ENCODE data around the gene F10. TPM values are rescaled to one million over a fixed set of nuclear protein-coding genes. Genes with fewer than 3 reads are reported as not detected.

Gene F10
- total RNA-seq, 1 experiment from 2014 or later, result not detected

DNA sequence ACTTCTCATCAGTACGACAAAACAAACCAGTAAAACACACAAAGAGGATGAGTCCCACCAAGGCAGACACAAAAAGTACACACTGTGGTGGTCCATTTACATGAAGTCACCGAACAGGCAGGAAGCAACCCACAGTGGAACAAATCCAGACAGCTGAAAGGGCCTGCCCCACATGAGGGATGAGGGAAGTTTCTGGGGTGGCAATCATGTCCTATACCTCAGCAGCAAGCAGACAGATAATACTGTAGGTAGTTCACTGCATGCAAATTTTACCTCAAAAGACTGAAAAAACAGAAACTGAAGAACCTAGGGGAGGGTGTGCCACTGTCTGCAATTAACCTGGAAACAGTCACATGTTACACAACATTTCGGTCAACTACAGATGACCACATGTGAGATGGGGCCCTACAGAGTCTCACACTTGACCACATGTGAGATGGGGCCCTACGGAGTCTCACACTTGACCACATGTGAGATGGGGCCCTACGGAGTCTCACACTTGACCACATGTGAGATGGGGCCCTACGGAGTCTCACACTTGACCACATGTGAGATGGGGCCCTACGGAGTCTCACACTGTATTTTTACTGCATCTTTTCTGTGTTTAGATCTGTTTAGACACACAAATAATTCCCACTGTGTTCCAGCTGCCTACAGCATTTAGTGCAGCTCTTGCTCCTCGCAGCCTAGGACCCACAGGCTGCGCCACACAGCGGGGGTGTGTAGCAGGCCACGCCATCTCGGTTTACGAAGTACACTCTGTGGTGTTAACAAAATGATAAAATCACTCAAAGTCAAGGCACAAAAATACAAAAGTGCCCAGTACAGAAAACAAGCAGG is 63.7 kb downstream of the F10 start:
- Histone ChIP-seq H3K4me2 (ENCODE audit: low read depth, low read length, poor library complexity, severe bottlenecking) (no peak overlapping the region), H3K9me2 (replicated peaks; ENCODE audit: insufficient read depth, low read length) (no peaks in the 10 kb centered on the region), H3K9me3 (ENCODE audit: low read length) (no peaks in the 10 kb centered on the region), H4K20me1 (ENCODE audit: insufficient read depth, low read depth, low read length) (0 out of 2 replicates have a peak, but pooled peaks cover 12% of the 10 kb centered on the region), H3K79me2 (ENCODE audit: low read length) (peaks cover 25% of the 10 kb centered on the region), H3K9ac (ENCODE audit: low read length) (no peak overlapping the region), H3K4me3 (ENCODE audit: low read length) (no peak overlapping the region), H2AFZ (ENCODE audit: low read length) (no peak overlapping the region), H3K36me3 (ENCODE audit: insufficient read depth, low read length) (peaks cover 65% of the 10 kb centered on the region), H3K4me1 (ENCODE audit: low read length) (no peaks in the 10 kb centered on the region), H3K27ac (ENCODE audit: low read length) (no peak overlapping the region), H3K27me3 (ENCODE audit: low read length) (no peaks in the 10 kb centered on the region)
- DNase-seq, result no peak

DNA sequence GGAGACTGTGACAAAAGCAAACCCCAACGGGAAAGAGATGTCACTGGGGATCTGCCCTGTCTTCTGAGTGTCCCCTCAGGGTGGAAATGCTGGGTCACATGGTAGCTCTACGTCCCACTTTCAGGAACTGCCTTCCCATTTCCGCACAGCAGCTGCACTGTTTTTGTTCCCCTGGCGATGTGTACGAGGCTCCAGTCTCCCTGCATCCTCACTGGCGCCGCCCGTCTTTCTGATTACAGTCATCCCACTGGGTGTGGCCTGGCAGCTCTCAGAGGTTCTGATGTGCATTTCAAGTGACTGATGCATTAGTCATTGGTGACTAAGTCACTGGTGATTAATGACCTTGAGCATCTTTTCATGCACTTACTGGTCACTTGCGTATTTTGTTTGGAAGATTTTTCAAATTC is 64.7 kb downstream of the F10 start:
- H3K9me2 ChIP-seq (replicated peaks; ENCODE audit: insufficient read depth, low read length), result no peaks in the 10 kb centered on the region
- H3K4me2 ChIP-seq (ENCODE audit: low read depth, low read length, poor library complexity, severe bottlenecking), result no peak overlapping the region
- no peaks in the 10 kb centered on the region for H3K9me3 ChIP-seq (ENCODE audit: low read length)
- H3K4me3 ChIP-seq (ENCODE audit: low read length), result no peak overlapping the region
- DNase-seq, result no peak
- no peaks in the 10 kb centered on the region for H3K4me1 ChIP-seq (ENCODE audit: low read length)
- no peak overlapping the region for H2AFZ ChIP-seq (ENCODE audit: low read length)
- H3K36me3 ChIP-seq (ENCODE audit: insufficient read depth, low read length), result peaks cover 58% of the 10 kb centered on the region
- peaks cover 22% of the 10 kb centered on the region for H3K79me2 ChIP-seq (ENCODE audit: low read length)
- H3K27ac ChIP-seq (ENCODE audit: low read length), result no peak overlapping the region
- H4K20me1 ChIP-seq (ENCODE audit: insufficient read depth, low read depth, low read length), result 0 out of 2 replicates have a peak, but pooled peaks cover 12% of the 10 kb centered on the region
- no peak overlapping the region for H3K9ac ChIP-seq (ENCODE audit: low read length)
- H3K27me3 ChIP-seq (ENCODE audit: low read length), result no peaks in the 10 kb centered on the region

DNA sequence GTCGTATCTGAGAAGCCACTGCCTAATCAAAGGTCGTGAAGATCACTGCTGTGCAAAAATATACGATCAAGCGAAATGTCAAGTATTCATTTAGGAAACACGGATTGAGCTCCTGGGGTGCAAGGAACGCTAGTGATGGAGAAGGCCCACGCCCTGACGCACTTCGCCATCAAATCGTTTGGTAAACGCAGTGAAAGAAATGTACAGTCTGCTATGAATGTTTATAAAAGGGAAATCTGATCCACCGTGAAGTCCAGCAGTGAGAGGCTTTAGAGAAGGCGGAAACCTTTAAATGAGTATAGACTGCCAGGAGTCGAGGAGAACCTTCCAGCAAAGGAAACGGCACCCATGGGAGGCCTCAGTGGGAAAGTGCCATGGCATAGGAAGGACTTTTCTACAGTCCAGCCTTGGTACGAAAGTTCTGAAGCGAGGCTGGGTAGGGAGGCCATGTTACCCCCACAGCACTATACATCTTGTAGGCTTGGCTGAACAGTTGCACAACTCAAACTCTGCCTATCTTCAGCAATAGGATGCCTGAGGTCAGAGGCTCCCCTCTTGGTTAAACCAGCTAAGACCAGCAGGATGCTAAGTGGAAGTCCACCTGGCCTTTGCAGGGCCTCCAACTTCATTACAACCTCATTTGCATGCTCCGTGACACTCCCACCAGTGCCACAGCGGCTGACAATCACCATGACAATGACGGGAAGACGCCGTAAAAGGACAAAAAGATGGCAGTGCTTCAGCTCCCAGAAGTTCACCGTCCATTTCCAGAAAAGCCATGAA is 65.5 kb downstream of the F10 start:
- Histone ChIP-seq H3K79me2 (ENCODE audit: low read length) (peaks cover 22% of the 10 kb centered on the region), H3K4me3 (ENCODE audit: low read length) (no peak overlapping the region), H3K36me3 (ENCODE audit: insufficient read depth, low read length) (peaks cover 61% of the 10 kb centered on the region), H3K9me3 (ENCODE audit: low read length) (no peaks in the 10 kb centered on the region), H4K20me1 (ENCODE audit: insufficient read depth, low read depth, low read length) (0 out of 2 replicates have a peak, but pooled peaks cover 12% of the 10 kb centered on the region), H3K4me2 (ENCODE audit: low read depth, low read length, poor library complexity, severe bottlenecking) (no peak overlapping the region), H3K27me3 (ENCODE audit: low read length) (no peaks in the 10 kb centered on the region), H3K4me1 (ENCODE audit: low read length) (no peaks in the 10 kb centered on the region), H3K9ac (ENCODE audit: low read length) (no peak overlapping the region), H3K27ac (ENCODE audit: low read length) (no peak overlapping the region), H2AFZ (ENCODE audit: low read length) (no peak overlapping the region), H3K9me2 (replicated peaks; ENCODE audit: insufficient read depth, low read length) (no peaks in the 10 kb centered on the region)
- no peak for DNase-seq

DNA sequence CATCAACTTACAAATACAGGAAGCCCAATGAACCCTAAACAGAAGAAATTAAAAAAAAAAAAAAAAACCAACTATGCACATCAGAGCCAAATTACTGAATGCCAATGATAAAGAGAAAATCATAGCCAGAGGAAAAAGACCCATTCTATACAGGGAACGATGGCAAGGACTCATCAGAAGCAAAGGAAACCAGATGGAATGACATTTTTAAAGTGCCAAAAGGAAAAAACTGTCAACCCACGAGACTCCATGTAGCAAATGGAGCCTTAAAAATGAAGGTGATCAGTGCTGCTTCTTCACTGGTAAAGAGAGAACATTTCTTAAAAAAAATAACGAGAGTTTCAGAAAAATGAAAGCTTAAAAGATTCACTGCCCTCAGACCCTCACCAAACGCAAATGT is 67.6 kb downstream of the F10 start:
- Histone ChIP-seq H3K36me3 (ENCODE audit: insufficient read depth, low read length) (peaks cover 60% of the 10 kb centered on the region), H3K79me2 (ENCODE audit: low read length) (peaks cover 28% of the 10 kb centered on the region), H3K9me3 (ENCODE audit: low read length) (no peaks in the 10 kb centered on the region), H3K9me2 (replicated peaks; ENCODE audit: insufficient read depth, low read length) (no peaks in the 10 kb centered on the region), H3K4me3 (ENCODE audit: low read length) (no peak overlapping the region), H4K20me1 (ENCODE audit: insufficient read depth, low read depth, low read length) (0 out of 2 replicates have a peak, but pooled peaks cover 9% of the 10 kb centered on the region), H3K4me1 (ENCODE audit: low read length) (no peaks in the 10 kb centered on the region), H3K9ac (ENCODE audit: low read length) (no peak overlapping the region), H3K27ac (ENCODE audit: low read length) (no peak overlapping the region), H3K27me3 (ENCODE audit: low read length) (no peaks in the 10 kb centered on the region), H3K4me2 (ENCODE audit: low read depth, low read length, poor library complexity, severe bottlenecking) (no peak overlapping the region), H2AFZ (ENCODE audit: low read length) (no peak overlapping the region)
- DNase-seq, result no peak

DNA sequence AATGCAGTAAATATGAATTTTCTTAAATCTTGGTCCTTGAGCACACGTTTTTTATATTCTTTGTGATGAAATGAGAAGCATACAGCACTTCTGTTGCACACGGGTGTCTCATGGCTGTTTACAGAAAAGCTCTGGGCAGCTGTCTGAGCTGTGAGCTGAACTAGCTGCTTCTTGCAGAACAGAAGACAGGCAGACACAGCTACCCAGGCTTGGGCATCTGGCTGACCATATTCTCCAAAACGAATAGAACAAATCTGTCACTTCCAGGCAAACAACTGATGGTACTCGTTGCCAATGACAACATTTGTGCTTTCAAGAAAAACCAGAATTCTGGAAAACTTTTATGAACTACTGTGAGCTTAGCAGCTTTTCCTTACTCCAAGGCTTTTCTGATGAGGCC is 69.7 kb downstream of the F10 start:
- no peak overlapping the region for H3K9ac ChIP-seq (ENCODE audit: low read length)
- no peaks in the 10 kb centered on the region for H3K9me2 ChIP-seq (replicated peaks; ENCODE audit: insufficient read depth, low read length)
- no peaks in the 10 kb centered on the region for H3K9me3 ChIP-seq (ENCODE audit: low read length)
- DNase-seq, result no peak
- no peak overlapping the region for H3K4me3 ChIP-seq (ENCODE audit: low read length)
- H2AFZ ChIP-seq (ENCODE audit: low read length), result no peak overlapping the region
- H3K36me3 ChIP-seq (ENCODE audit: insufficient read depth, low read length), result peaks cover 75% of the 10 kb centered on the region
- H3K4me1 ChIP-seq (ENCODE audit: low read length), result no peaks in the 10 kb centered on the region
- no peak overlapping the region for H3K27ac ChIP-seq (ENCODE audit: low read length)
- no peaks in the 10 kb centered on the region for H3K27me3 ChIP-seq (ENCODE audit: low read length)
- H3K4me2 ChIP-seq (ENCODE audit: low read depth, low read length, poor library complexity, severe bottlenecking), result no peak overlapping the region
- peaks cover 25% of the 10 kb centered on the region for H3K79me2 ChIP-seq (ENCODE audit: low read length)
- peaks cover 6% of the 10 kb centered on the region; the same call in 1 of the 2 replicates for H4K20me1 ChIP-seq (ENCODE audit: insufficient read depth, low read depth, low read length)

DNA sequence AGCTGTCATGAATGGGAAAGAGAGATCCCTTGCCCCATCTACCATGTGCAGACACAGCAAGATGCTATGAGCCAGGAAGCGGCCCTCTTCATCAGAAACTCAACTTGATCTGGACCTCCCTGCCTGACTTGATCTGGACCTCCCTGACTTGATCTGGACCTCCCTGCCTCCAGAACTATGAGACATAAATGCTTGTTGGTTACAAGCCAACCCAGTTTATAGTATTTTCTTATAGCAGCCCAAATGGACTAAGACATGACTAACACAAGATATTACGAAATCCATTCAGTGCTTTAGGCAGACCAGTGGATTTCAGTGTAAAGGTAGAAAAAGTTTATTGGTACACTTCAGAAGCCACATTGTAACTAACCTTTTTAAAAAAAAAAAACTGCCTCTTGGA is 70.3 kb downstream of the F10 start:
- Histone ChIP-seq H3K4me1 (ENCODE audit: low read length) (no peaks in the 10 kb centered on the region), H3K9me2 (replicated peaks; ENCODE audit: insufficient read depth, low read length) (no peaks in the 10 kb centered on the region), H3K9ac (ENCODE audit: low read length) (no peak overlapping the region), H3K79me2 (ENCODE audit: low read length) (peaks cover 21% of the 10 kb centered on the region), H2AFZ (ENCODE audit: low read length) (no peak overlapping the region), H3K36me3 (ENCODE audit: insufficient read depth, low read length) (peaks cover 75% of the 10 kb centered on the region), H3K4me2 (ENCODE audit: low read depth, low read length, poor library complexity, severe bottlenecking) (no peak overlapping the region), H3K4me3 (ENCODE audit: low read length) (no peak overlapping the region), H3K27ac (ENCODE audit: low read length) (no peak overlapping the region), H4K20me1 (ENCODE audit: insufficient read depth, low read depth, low read length) (peaks cover 5% of the 10 kb centered on the region; the same call in 1 of the 2 replicates), H3K27me3 (ENCODE audit: low read length) (no peaks in the 10 kb centered on the region), H3K9me3 (ENCODE audit: low read length) (no peaks in the 10 kb centered on the region)
- DNase-seq, result no peak

DNA sequence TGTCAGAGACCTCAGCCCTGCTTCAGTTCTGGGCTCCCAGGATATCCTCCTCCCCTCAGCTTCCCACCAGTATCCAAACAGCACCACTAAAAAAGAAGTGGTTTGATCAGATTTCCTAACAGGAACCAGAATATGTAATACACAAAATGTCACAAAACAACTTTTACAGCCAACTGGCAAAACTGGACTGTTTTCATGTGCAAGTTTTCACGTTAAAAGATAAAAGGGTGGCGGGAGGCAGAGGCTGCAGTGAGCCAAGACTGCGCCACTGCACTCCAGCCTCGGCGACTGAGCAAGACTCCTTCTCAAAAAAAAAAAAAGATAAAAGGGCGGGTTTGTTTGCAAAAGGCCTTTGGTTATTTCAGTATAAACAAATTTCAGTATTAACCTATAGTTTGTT is 72.8 kb downstream of the F10 start:
- Histone ChIP-seq H3K4me2 (ENCODE audit: low read depth, low read length, poor library complexity, severe bottlenecking) (no peak overlapping the region), H2AFZ (ENCODE audit: low read length) (no peak overlapping the region), H3K4me3 (ENCODE audit: low read length) (no peak overlapping the region), H3K36me3 (ENCODE audit: insufficient read depth, low read length) (peaks cover 71% of the 10 kb centered on the region), H3K9me3 (ENCODE audit: low read length) (no peaks in the 10 kb centered on the region), H3K4me1 (ENCODE audit: low read length) (no peaks in the 10 kb centered on the region), H3K27me3 (ENCODE audit: low read length) (no peaks in the 10 kb centered on the region), H3K79me2 (ENCODE audit: low read length) (peaks cover 29% of the 10 kb centered on the region), H3K9me2 (replicated peaks; ENCODE audit: insufficient read depth, low read length) (no peaks in the 10 kb centered on the region), H3K27ac (ENCODE audit: low read length) (no peak overlapping the region), H3K9ac (ENCODE audit: low read length) (no peak overlapping the region), H4K20me1 (ENCODE audit: insufficient read depth, low read depth, low read length) (peaks cover 15% of the 10 kb centered on the region; the same call in 1 of the 2 replicates)
- DNase-seq, result no peak
